Heart right ventricle (tissue), 16 donors: ENCODE data around the gene ZWILCH. TPM values are rescaled to one million over a fixed set of nuclear protein-coding genes. Genes with fewer than 3 reads are reported as not detected.
A peak's percentile ranks its signal among the peaks of the same experiment; 100 is the strongest.

Experiments used
- ATAC-seq, 8 donors: fragments of 200-7000 bp; cut with Tn5 transposase; one replicate each; pipeline ENCODE4 v1.9.1; 2020; ENCODE audit warnings: mild to moderate bottlenecking in 8 of 8, moderate library complexity in 8 of 8, moderate number of reproducible peaks in 1 of 8
- DNase-seq, 2 donors: peaks; one replicate each; pipeline ENCODE4 v3.0.0-alpha.2; 2020
- H3K27ac ChIP-seq, 10 donors: fragments of 200-600 bp; sonication (generic) in 2 of 10; one replicate each; pipeline versions ENCODE4 v1.5.0 to v1.8.0; 2020 to 2022; ENCODE audit warnings: mild to moderate bottlenecking in 3 of 10
- H3K27me3 ChIP-seq, 7 donors: fragments of 200-600 bp; one replicate each; pipeline ENCODE4 v1.8.0; 2021 to 2022; ENCODE audit warnings: mild to moderate bottlenecking in 2 of 7
- H3K36me3 ChIP-seq, 9 donors: fragments of 200-600 bp; sonication (generic) in 1 of 9; one replicate each; pipeline versions ENCODE4 v1.5.0 to v1.8.0; 2020 to 2022; ENCODE audit warnings: mild to moderate bottlenecking in 2 of 9
- H3K4me1 ChIP-seq, 9 donors: fragments of 200-600 bp; sonication (generic) in 1 of 9; one replicate each; pipeline versions ENCODE4 v1.5.0 to v1.8.0; 2020 to 2022; ENCODE audit warnings: mild to moderate bottlenecking in 4 of 9
- H3K4me3 ChIP-seq, 10 donors: fragments of 200-600 bp; sonication (generic) in 2 of 10; one replicate each; pipeline versions ENCODE4 v1.5.0 to v1.8.0; 2020 to 2022; ENCODE audit warnings: mild to moderate bottlenecking in 7 of 10, moderate library complexity in 2 of 10
- H3K9me3 ChIP-seq, 11 donors: fragments of 200-600 bp in 10 of 11; sonication (generic) in 2 of 11; one replicate each; pipeline versions ENCODE4 v1.5.0 to v1.8.0; 2013 to 2022; ENCODE audit warnings: mild to moderate bottlenecking in 2 of 11, control low read depth in 1 of 11, moderate library complexity in 1 of 11
- WGBS, 2 donors: extraction: QIAGEN DNeasy Blood & Tissue Kit; methylation state at CpG; one replicate each; pipeline ENCODE4 v1.1.7; 2013; ENCODE audit warnings: inconsistent platforms in 1 of 2; 5-methylcytosine and 5-hydroxymethylcytosine counted together
- intact Hi-C, 10 donors: fragments of 100-400 bp; cut with DNase I; formaldehyde crosslinking; loops; one replicate each; pipeline versions ENCODE4 v1.11.1 to v1.14.2; 2022
- polyA plus RNA-seq, 2 donors: library from polyadenylated mRNA; stranded (reverse); fragments of 200-250 nt; gene quantifications; one replicate each; pipeline ENCODE4 v1.2.3, GENCODE V29; 2013
- total RNA-seq, 10 donors: library from RNA; stranded (reverse); fragmentation: NEBNext Ultra II Directional in 3 of 10; extraction: Animal tissue kit (Norgen Biotek cat#: 25700) in 3 of 10; gene quantifications; one replicate each; pipeline versions ENCODE4 v1.2.1 to v1.2.4, GENCODE V29; 2021 to 2023
- TF ChIP-seq, protein P1 (sequence below), 9 donors: fragments of 200-600 bp; sonication (generic) in 2 of 9; IDR thresholded peaks; one replicate each; pipeline versions ENCODE4 v1.5.0 to v1.8.0; 2021 to 2022; ENCODE audit warnings: antibody characterized with exemption in 9 of 9, mild to moderate bottlenecking in 5 of 9, moderate library complexity in 1 of 9
- donor health status: Arrhythmogenic right ventricular cardiomyopathy.
- donor health status: ischemic (EF 13 %, LVEDD 7.1; RV severe dilation, severe dysfunction).
- donor health status: healthy with polysubstance abuse.
- donor health status: DM: no; HTN: yes; CAD: no.
- donor health status: DM: no; HTN: no; CAD: no.
- donor health status: ischemic (EF 25% LVEDD 6.9; RV normal size, moderate dysfunction).
- donor health status: ischemic (EF 25% LVEDD 5.7; RV mildly dilated, moderate dysfunction).
- donor health status: healthy.
- donor health status: DM: yes; HTN: yes; CAD: no.
- donor health status: Ischemic cardiomyopathy.
- donor health status: ischemic (EF 35%, LVEDD 5.7; RV mildly dilated, moderate dysfunction).
- donor health status: nonischemic (EF 11% LVEDD 7.7; RV severe dilation, severe dysfunction).
- donor health status: DM: yes; HTN: yes; CAD: no.
- donor health status: PGD.
- donor health status: ischemic (EF 29% LVEDD 5.4; RV normal size, mild dysfunction).
- donor health status: nonischemic (EF 23%, LVEDD 6.1; RV moderate dilation, normal function).

Gene ZWILCH
- total and polyA plus RNA-seq, 12 donors, result 1.5 to 6.6 (median 2.3) TPM

DNA sequence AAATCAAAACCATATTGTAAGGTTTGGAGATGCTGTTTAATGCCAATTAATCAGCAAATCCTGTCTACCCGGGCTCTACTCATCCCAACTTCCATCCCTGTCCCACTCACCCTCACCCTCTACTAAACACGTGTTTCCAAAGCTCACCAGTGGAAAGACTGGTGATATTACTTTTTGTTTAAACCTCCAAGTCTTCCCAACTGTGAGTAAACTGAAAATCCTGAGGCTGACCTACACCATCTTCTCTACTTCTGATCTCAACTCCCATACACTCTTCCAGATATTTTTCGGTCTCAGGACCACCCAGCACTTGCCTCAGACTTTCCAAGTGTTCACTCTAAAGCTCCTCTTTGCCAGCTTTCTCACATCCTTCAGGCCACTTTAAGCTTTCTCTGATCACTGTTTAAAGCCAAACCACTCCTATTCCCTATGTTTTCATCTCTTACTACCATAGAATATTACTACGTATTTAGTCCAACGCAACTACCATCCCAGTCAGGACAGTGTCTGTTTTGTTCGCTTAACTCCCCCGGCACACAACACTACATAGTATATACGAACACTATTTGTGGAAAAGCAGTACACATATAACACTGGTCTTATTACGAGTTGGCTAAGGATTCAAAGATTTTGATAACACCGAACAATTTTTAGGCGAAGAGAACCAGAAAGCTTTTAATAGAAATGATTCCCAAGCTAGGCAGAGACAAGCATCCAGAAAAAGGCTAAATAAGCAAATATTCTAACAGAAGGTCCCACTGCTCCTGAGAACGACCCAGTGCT is 1.2 kb upstream of the ZWILCH start:
- no peak for ATAC-seq
- TF ChIP-seq, protein P1, sequence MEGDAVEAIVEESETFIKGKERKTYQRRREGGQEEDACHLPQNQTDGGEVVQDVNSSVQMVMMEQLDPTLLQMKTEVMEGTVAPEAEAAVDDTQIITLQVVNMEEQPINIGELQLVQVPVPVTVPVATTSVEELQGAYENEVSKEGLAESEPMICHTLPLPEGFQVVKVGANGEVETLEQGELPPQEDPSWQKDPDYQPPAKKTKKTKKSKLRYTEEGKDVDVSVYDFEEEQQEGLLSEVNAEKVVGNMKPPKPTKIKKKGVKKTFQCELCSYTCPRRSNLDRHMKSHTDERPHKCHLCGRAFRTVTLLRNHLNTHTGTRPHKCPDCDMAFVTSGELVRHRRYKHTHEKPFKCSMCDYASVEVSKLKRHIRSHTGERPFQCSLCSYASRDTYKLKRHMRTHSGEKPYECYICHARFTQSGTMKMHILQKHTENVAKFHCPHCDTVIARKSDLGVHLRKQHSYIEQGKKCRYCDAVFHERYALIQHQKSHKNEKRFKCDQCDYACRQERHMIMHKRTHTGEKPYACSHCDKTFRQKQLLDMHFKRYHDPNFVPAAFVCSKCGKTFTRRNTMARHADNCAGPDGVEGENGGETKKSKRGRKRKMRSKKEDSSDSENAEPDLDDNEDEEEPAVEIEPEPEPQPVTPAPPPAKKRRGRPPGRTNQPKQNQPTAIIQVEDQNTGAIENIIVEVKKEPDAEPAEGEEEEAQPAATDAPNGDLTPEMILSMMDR (IDR thresholded peaks at IDR 0.05), result no peak
- 0% methylated on average over 12 of the region's 12 CpGs for WGBS, 2 donors
- Histone ChIP-seq H3K4me1 (peaks cover 5 to 42% (median 28%) of the 10 kb centered on the region in 9 donors), H3K9me3 (no peaks in the 10 kb centered on the region), H3K36me3 (peaks cover 0 to 50% (median 38%) of the 10 kb centered on the region in 9 donors), H3K4me3 (peak overlapping the region; percentile 57 to 99 (median 86)), H3K27me3 (no peaks in the 10 kb centered on the region), H3K27ac (peak overlapping the region; percentile 80 to 98 (median 94))
- intact Hi-C loops, result no loop called here
- no peak for DNase-seq

DNA sequence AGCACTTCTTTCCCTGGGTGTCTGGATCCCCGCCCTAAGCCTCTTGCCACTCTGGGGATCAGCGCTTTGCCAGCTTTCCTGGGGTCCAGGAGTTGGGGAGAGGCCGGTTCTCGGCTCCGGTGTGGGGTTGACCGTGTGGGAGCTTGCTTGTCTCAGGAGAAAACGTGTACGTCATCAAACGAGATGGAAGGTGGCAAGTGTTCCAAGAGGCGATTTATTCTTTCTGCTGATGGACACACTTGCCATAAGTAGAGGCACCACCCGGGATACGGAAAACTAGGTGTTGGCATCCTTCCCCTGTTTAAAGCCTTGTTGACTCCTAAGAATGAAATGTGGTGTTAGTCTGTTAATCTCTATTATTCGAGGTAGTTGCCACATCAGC is 295 bp downstream of the ZWILCH start:
- intact Hi-C loops, result no loop called here
- Histone ChIP-seq H3K9me3 (no peaks in the 10 kb centered on the region), H3K27ac (peak overlapping the region in 9 of 10 donors; percentile 89 to 98 (median 94)), H3K36me3 (peaks cover 0 to 40% (median 23%) of the 10 kb centered on the region in 9 donors), H3K27me3 (no peaks in the 10 kb centered on the region), H3K4me3 (peak overlapping the region; percentile 57 to 99 (median 86)), H3K4me1 (peaks cover 5 to 42% (median 27%) of the 10 kb centered on the region in 9 donors)
- DNase-seq (no peak), ATAC-seq (peak in 3 of 8 donors; percentile 2 to 48 (median 29))
- WGBS, 2 donors, result 1 to 2% methylated on average over 13 of the region's 13 CpGs
- TF ChIP-seq, protein P1 (IDR thresholded peaks at IDR 0.05), result no peak

DNA sequence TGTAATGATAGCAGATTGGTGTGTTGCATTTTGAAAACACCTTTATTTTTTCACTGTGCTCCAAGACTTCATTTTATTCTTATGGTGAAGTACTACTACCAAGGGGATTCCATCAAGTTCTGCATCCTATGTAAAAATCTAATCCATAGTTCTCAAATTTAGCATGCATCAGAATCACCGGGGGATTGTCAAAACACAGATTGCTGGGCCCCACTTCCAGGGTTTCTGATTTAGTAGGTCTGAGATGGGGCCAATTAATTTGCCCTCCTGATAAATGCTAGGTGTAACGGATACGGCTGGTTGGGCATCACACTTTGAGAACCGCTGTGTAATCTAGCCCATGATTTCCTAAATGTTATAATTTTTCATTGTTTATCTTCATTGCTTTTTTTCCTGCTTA is 692 bp downstream of the ZWILCH start:
- TF ChIP-seq, protein P1 (IDR thresholded peaks at IDR 0.05), result no peak
- ATAC-seq, result no peak
- H3K36me3 ChIP-seq, result peaks cover 0 to 36% (median 19%) of the 10 kb centered on the region in 9 donors
- intact Hi-C loops, result no loop called here
- peaks cover 5 to 42% (median 27%) of the 10 kb centered on the region in 9 donors for H3K4me1 ChIP-seq
- H3K9me3 ChIP-seq, result no peaks in the 10 kb centered on the region
- peak overlapping the region in 9 of 10 donors; percentile 57 to 99 (median 85) for H3K4me3 ChIP-seq
- DNase-seq, result no peak
- H3K27ac ChIP-seq, result peak overlapping the region in 4 of 10 donors; percentile 93 to 98 (median 95)
- H3K27me3 ChIP-seq, result no peaks in the 10 kb centered on the region
- WGBS, 2 donors, result 38 to 48% methylated on average over 4 of the region's 4 CpGs

DNA sequence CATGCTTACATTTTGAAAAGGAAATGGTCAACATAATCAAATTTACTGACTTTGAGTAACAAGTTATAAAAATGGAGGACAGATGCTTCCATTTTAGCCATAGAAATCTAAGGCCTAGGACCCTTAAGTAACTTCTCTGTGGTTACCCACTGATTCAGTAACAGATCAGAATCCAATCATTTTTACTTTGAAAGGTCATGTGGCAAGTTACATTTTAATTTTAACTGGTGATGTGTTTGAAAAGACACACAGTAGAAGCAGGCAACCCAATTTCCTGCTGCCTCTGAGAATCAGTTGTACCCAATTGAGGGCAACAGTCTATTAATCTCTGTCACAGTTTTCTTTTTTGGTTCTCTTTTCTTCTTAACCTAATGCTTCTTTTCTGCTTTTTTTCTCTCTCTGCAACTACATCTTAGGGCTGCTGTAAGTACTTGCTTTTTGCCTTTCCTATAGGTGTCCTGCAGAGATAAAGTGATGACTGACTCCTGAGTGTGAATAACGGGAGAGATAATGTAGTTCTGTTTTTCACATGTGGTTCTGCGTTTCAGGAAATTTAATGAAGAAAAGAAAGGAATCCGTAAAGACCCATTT is 3.3 kb downstream of the ZWILCH start:
- Histone ChIP-seq H3K4me3 (no peak overlapping the region), H3K36me3 (peaks cover 0 to 17% (median 0%) of the 10 kb centered on the region in 9 donors), H3K4me1 (peaks cover 0 to 18% (median 16%) of the 10 kb centered on the region in 9 donors), H3K9me3 (no peaks in the 10 kb centered on the region), H3K27ac (no peak overlapping the region), H3K27me3 (no peaks in the 10 kb centered on the region)
- WGBS, 2 donors, result 86 to 88% methylated on average over 3 of the region's 3 CpGs
- TF ChIP-seq, protein P1 (IDR thresholded peaks at IDR 0.05), result no peak
- intact Hi-C loops, result no loop called here
- no peak for DNase-seq
- ATAC-seq, result no peak
